Germinal center (tissue), 1 donor: ENCODE results near the gene GPANK1.

Experiments used
- DNase-seq: peaks from one replicate; pipeline ENCODE4 v3.0.0; 2012; ENCODE audit warnings: mixed read lengths, low spot score

The GPANK1 gene

GRCh38 chr6:31617010-31617409 is 47.8 kb downstream of the GPANK1 start:
- DNase-seq, result no peak

GRCh38 chr6:31615748-31616147 is 49.0 kb downstream of the GPANK1 start:
- peak; percentile 38 for DNase-seq

GRCh38 chr6:31614684-31615578 is 49.9 kb downstream of the GPANK1 start, which contains the start of gene AIF1:
AIF1 (plus strand) TSS chr6:31615234; CDS start chr6:31615330, 96 bp downstream.
- no peak for DNase-seq

GRCh38 chr6:31614075-31614619 is 50.6 kb downstream of the GPANK1 start:
- no peak for DNase-seq
